HG02884 (cell line): ENCODE results near the gene REXO1.

Source experiments
- ATAC-seq: cut with Tn5 transposase; IDR thresholded peaks from one replicate; pipeline ENCODE4 v1.9.1; 2021; ENCODE audit warnings: mild to moderate bottlenecking, moderate library complexity; ENCODE audit not compliant: unreplicated experiment

REXO1 gene

DNA sequence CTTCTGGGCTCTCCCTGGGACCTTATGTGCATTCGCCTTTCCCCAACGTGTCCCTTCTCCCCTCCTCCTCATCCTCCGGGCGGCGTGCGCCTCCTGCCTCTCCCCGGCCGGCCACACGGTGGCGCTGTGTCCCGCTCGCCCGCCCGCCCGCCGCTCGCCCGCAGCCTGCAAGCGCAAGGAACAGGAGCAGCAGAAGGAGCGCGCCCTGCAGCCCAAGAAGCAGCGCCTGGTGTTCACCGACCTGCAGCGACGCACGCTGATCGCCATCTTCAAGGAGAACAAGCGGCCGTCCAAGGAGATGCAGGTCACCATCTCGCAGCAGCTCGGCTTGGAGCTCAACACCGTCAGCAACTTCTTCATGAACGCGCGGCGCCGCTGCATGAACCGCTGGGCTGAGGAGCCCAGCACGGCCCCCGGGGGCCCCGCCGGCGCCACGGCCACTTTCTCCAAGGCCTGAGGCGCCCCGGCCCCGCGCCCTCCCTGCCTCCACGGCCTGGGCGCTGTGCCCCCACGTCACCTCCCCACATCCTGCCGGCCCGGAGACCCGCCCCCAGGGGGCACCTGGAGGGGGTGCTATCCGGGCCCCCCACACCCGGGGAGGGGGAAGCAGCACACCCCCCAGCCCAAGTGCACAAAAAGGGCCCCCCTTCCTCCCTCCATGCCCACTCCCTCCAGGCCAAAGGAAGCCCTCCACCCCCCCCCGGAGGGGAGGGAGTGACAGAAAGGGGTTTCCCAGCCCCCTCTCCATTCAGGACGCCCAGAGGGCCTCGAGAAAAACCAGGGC, 73.1 kb downstream of the REXO1 start:
- no peak for ATAC-seq

DNA sequence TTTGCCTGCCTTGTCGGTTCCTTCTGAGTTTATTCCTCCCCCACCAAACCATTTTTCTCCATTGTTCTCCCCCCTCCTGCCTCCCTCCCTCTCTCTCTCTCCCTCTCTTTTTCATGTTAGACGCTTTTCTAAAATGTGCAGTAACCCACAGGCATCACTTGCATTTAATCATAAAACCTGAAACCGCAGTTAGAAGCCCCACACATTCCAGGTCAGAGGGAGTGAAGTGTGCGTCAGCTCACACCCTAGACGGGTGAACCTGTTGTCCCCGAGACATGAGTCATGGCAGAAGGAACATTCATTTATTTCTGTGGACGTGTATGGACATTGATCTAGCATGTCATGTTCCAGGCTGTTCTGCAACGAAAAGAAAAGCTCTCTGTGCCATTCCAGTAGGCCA, 75.1 kb downstream of the REXO1 start:
- no peak for ATAC-seq

DNA sequence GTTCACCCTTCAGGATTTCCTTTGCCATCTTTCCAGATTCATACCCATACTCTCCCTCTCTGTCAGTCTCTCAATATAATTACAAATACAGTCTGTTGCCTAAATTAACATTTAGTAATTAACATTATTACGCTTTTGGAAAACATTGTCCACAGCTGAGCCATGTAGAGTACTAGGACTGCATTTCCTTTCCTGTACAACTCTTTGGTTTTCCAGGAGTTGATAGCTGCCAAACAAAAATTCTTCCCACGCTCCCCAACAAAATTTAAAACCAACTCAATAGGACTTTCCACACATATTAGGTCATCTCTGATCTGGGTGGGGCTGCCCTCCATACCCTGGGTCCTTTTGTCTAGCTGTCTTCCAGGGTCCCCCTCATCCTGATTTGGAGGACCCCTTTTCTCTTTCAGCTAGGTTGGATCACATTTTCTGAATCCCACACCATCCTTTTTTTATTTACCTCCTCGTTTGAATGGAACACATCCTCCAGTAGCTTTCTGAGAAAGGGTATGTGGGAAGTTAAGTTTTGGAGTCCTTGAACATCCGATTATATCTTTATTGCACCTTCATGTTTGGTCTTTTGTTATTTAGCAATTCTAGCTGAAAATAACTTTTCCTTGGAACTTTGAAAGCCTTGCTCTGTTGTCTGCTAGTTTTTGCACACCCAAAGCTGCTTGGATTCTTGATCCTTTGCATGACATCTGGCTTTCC, 77.3 kb downstream of the REXO1 start:
- ATAC-seq, result no peak

- ATAC-seq, result no peak
Measured at GRCh38 chr19:1769645-1769985, 78.7 kb downstream of the REXO1 start.

- no peak for ATAC-seq
Measured at GRCh38 chr19:1768918-1769644, 79.2 kb downstream of the REXO1 start.

GRCh38 chr19:1768248-1768647, 80.0 kb downstream of the REXO1 start:
- no peak for ATAC-seq

DNA sequence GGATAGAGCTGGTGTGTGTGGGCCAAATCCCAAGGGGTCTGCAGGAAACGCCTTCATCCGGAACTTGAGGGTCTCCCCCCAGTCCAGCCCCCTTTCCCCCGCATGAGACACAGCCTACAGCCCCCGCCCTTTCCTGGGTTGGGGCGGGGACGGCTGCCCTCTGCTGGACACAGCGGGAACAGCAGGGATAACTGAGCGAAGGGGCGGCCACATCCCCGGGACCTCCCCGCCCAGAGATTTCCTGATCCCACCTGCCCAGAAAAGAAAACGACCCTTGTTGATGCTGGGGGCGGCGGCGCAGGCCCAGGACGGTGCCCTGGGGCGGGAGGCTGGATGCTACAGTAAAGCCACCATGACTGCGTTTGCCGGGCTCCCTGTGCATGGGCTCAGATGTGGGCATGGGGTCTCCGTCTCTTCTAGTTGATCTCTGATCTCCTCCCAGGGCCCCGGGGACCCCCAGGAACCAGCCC, 80.8 kb downstream of the REXO1 start:
- ATAC-seq, result no peak

- ATAC-seq, result no peak
Measured at GRCh38 chr19:1766800-1767352, 81.4 kb downstream of the REXO1 start.

- ATAC-seq, result no peak
Measured at GRCh38 chr19:1765904-1766799, 82.1 kb downstream of the REXO1 start.
